Esophagus muscularis mucosa (tissue), 3 donors: ENCODE results near the gene NR2C2AP.

Source experiments
- POLR2A ChIP-seq: fragments of 450-650 bp; IDR thresholded peaks from one replicate; pipeline ENCODE4 v1.6.1; 2017; ENCODE audit warnings: antibody characterized with exemption, moderate library complexity, mild to moderate bottlenecking, low read depth
- TF ChIP-seq, protein P1 (sequence below), 3 experiments: fragments of 200-600 bp in 2 of 3; fragments of 450-650 bp in 1 of 3; sonication (generic) in 2 of 3; IDR thresholded peaks; one replicate each; pipeline ENCODE4 v1.5.1; 2017 to 2019; ENCODE audit warnings: antibody characterized with exemption in 3 of 3, mild to moderate bottlenecking in 2 of 3, moderate library complexity in 1 of 3

DNA sequence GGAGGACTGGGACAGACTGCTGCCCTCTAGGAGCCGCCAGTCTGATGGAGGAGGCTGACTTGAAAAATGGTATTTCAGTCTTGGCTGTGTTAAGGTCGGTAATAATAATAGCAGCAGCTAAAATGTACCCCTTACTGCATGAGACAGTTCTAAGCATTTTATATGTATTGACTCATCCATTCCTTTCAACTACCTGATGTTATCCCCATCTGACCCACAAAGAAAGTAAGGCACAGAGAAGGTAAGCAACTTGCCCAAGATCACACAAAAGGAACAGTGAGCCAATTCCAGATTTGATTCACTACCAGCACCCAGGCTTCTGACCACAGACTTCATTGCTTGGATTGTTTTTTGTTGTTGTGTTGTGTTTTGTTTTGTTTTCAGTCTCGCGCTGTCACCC, 12.6 kb upstream of the NR2C2AP start:
- TF ChIP-seq, protein P1, sequence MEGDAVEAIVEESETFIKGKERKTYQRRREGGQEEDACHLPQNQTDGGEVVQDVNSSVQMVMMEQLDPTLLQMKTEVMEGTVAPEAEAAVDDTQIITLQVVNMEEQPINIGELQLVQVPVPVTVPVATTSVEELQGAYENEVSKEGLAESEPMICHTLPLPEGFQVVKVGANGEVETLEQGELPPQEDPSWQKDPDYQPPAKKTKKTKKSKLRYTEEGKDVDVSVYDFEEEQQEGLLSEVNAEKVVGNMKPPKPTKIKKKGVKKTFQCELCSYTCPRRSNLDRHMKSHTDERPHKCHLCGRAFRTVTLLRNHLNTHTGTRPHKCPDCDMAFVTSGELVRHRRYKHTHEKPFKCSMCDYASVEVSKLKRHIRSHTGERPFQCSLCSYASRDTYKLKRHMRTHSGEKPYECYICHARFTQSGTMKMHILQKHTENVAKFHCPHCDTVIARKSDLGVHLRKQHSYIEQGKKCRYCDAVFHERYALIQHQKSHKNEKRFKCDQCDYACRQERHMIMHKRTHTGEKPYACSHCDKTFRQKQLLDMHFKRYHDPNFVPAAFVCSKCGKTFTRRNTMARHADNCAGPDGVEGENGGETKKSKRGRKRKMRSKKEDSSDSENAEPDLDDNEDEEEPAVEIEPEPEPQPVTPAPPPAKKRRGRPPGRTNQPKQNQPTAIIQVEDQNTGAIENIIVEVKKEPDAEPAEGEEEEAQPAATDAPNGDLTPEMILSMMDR (IDR thresholded peaks at IDR 0.05): no peak
- TF ChIP-seq POLR2A: no peak
